KG1 (cell line): Measurements from ENCODE around the gene ERP44.
"Not testable (repeated sequence)": the region's sequence is repeated elsewhere in the genome, so short reads cannot be mapped to it uniquely, and the experiment has no call there.

Source experiments
- DNase-seq: peaks from one replicate; lab custom pipeline; 2025; lab: John Stamatoyannopoulos, UW

ERP44 gene

DNA sequence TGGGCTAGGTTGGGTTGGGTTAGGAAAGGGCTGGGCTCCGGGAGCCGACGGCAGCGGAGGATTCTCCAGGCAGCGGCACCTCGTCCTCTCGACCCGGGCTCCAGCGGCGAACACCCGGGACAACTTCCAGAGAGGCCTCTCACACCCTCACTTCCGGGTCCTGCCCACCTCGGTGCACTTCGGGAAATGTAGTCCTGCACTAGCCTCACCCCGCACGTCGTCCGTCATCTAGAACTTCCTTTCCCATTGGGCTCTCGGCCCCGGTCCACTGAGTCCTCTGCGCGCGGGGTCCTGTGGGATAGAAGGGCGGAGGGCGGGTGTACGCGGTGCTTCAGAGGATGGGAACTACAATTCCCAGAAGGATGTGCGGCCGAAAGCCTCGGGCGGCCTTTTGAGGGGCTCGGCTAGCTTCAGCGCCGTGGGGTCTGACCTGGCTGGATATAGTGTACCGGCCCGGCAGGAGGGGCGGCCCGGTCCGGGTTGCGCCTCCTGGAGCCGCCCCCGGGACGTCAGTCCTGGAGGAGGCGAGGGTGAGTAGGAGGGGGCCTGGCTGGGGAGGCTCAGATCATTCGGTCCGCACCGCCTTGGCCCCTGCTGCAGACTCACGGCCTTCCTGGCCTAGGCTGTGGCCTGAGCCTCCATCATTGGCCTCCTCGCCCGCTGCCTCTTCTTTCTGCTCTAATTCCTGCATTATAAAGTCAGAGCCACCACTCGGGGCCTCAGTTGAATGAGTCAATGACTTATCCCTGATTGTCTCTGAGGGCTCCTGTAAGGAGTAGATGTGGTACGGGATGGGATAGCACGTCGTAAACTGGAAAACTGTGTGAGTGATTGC is at the start of gene ERP44, which contains the start of gene INVS:
ERP44 (minus strand) TSS at position 114 of the 835 bp plus-strand sequence. CDS start 160 bp downstream, outside the sequence.
INVS (plus strand) TSS at position 357 of the 835 bp plus-strand sequence. CDS start 5,279 bp downstream, outside the sequence.
- DNase-seq = peak; percentile 93

GRCh38 chr9:100145976-100146375 is 47.2 kb upstream of the ERP44 start:
- DNase-seq = not testable (repeated sequence)

- not testable (repeated sequence) for DNase-seq
Measured at GRCh38 chr9:100145167-100145934, 46.6 kb upstream of the ERP44 start.

GRCh38 chr9:100141862-100142261 is 43.1 kb upstream of the ERP44 start:
- DNase-seq = not testable (repeated sequence)

GRCh38 chr9:100140303-100140702 is 41.5 kb upstream of the ERP44 start:
- DNase-seq = not testable (repeated sequence)

GRCh38 chr9:100136799-100137198 is 38.0 kb upstream of the ERP44 start:
- not testable (repeated sequence) for DNase-seq

DNA sequence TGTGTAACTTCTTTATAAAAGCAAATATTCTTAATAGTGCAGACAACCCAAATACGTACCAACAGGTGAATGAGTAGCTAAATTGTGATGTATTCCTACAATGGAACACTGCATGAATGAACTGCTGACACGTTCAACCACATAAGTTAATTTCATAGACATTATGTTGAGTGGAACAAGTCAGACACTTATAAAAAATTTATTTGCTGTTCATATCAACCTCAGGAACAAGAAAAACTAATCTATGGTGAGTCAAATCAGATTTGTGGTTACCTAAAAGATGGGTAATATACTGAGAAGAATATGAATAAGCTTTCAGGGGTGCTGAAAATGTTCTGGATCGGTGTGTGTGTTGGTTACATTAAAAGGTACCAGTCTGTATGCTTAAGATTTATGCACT is 35.9 kb upstream of the ERP44 start:
- DNase-seq = no peak

- no peak for DNase-seq
Measured at GRCh38 chr9:100131875-100132430, 33.2 kb upstream of the ERP44 start.

DNA sequence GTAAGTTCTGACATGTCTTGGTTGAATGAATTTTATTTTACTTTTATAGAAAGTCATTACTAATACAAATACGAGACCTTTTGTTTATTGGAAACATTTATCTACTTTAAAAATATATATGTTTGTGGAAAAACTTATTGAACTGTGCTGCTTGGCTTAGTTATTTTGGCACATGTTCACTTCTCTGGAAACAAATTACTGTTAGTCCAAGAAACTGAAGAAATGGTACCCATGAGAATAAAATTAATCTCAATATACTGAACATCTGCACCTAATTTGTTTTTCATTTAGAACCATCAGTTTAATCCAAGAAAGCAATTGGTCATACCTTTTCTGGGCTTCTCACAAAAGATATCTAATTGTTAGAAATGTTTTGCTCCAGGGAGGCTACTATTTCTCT is 32.4 kb upstream of the ERP44 start:
- no peak for DNase-seq

- DNase-seq = no peak
Measured at GRCh38 chr9:100129772-100130171, 31.0 kb upstream of the ERP44 start.

DNA sequence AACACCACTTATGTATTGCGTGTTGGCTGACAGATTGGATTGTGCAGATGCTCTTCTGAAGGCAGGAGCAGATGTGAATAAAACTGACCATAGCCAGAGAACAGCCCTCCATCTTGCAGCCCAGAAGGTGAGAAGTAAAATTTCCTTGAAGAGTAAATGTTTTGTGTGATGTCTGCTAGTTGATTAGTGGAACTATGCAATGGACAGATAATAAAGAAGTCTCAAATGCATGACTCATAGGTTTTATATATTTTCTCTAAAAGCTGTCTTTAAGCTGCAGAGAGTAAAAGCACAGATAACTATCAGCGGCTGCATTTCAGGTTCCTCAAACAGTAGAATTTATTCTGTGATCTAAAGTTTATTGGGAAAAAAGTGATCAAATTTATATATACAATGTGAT is 27.6 kb upstream of the ERP44 start:
- DNase-seq = no peak

GRCh38 chr9:100125910-100126309 is 27.1 kb upstream of the ERP44 start:
- no peak for DNase-seq

GRCh38 chr9:100125236-100125635 is 26.4 kb upstream of the ERP44 start:
- no peak for DNase-seq

- no peak for DNase-seq
Measured at GRCh38 chr9:100120286-100120685, 21.5 kb upstream of the ERP44 start.

GRCh38 chr9:100117316-100117715 is 18.5 kb upstream of the ERP44 start:
- DNase-seq = no peak

GRCh38 chr9:100112677-100113336 is 14.0 kb upstream of the ERP44 start:
- no peak for DNase-seq

- no peak for DNase-seq
Measured at GRCh38 chr9:100111235-100111634, 12.4 kb upstream of the ERP44 start.

GRCh38 chr9:100108559-100108958 is 9.8 kb upstream of the ERP44 start:
- DNase-seq = no peak

GRCh38 chr9:100106616-100107015 is 7.8 kb upstream of the ERP44 start:
- no peak for DNase-seq

GRCh38 chr9:100105861-100106260 is 7.1 kb upstream of the ERP44 start:
- no peak for DNase-seq

DNA sequence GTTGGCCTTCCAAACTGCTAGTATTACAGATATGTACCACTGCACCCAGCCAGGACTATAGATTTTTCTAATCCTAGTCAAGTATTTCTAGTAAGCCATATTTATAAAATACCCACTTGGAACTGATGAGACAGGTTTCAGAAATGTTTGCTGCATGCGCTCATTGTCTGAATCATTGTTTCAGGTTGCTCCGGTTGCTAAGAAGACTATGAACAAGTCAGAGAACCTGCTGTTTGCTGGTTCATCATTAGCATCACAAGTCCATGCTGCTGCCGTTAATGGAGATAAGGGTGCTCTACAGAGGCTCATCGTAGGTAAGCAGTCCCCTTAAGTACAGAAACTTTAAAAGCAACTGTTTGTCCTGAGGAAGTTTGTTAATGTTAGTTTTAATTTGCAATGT is 5.5 kb upstream of the ERP44 start:
- no peak for DNase-seq

DNA sequence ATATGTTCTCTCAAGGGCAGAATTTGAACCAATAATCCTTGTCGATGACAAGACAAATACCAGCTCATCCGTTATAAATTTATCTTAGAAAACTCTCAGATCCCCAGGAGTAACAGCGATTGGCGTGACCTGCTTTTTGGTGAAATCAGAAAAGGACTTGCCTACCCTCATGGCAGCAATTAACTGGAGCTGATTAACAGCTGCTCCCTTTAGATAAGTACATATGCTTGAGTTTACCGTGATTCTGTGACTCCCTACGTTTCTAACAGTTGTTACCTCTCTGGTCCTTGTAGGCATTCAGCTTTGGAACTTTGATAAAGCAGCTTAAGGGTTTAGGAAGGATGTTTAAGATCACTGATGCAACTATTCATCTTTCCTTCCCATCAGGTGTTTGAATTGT is 2.8 kb upstream of the ERP44 start:
- no peak for DNase-seq
